ENCODE results near the gene EIF3L. TPM values are rescaled to one million over a fixed set of nuclear protein-coding genes. Genes with fewer than 3 reads are reported as not detected.

The EIF3L gene
- total and polyA plus RNA-seq, 2 experiments from 2014 or later, result 206 to 346 TPM

DNA sequence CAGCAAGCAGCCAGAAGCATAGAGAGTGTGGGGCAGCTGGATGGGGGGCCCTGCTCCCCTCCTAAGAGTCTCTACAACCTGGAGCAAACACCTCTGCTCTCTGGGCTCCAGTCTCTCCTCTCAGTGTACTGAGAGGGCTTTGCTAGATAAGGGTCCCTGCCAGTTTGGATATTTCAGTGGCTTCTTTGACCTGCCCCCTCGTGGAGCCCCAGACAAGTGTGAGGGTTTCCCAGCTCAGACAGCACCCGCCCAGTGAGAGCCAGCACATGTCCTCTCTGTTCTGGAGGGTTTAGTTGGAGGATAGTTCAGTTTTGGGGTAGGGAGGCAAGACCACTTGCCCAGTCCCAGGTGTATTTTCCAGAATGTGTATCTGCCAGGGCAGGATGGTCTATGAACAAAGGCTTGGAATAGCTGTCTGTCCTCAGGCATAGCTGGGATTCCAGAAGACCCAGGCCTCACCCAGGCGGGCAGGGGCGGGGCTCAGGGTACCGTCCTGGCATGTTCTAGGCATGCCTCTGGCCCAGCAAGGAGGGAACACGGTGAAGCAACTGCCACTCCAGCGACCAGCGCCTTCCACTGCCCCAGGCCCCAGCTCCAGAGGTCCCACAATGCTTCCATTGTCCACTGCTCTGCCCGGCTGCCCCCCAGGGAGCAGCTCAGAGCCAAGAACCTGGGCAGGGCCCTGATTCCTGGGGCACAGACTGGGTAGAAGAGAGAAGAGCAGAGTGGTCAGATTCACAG lies 49.4 kb downstream of the EIF3L start:
- H3K4me1 ChIP-seq (ENCODE audit: insufficient read depth), result no peaks in the 10 kb centered on the region
- H3K9me3 ChIP-seq (ENCODE audit: low read depth), result no peaks in the 10 kb centered on the region
- H3K36me3 ChIP-seq (ENCODE audit: low read depth), result no peaks in the 10 kb centered on the region
- no peak overlapping the region for H3K9ac ChIP-seq
- in situ Hi-C loops (cut with MboI), result no loop called here
- H3K79me2 ChIP-seq (ENCODE audit: insufficient read depth), result no peaks in the 10 kb centered on the region
- H4K20me1 ChIP-seq (ENCODE audit: insufficient read depth), result no peaks in the 10 kb centered on the region
- peaks cover 6% of the 10 kb centered on the region; the same call in 1 of the 2 replicates for H3F3A ChIP-seq (ENCODE audit: insufficient read depth)
- H3K4me3 ChIP-seq, result no peak overlapping the region
- H3K4me2 ChIP-seq (ENCODE audit: unreplicated experiment), result no peak overlapping the region
- TF ChIP-seq EZH2phosphoT487 (IDR thresholded peaks at IDR 0.05; ENCODE audit: insufficient read depth, low read depth) (no peak), EZH2 (IDR thresholded peaks at IDR 0.05; ENCODE audit: insufficient read depth, poor library complexity, severe bottlenecking) (no peak)
- WGBS, 2 experiments (ENCODE audit: low coverage in 1 of 2, low lambda C conversion rate in 2 of 2, missing lambda C conversion rate in 2 of 2), result 87 to 91% methylated on average over 8 to 9 of the region's 9 CpGs
- no peaks in the 10 kb centered on the region for H3K9me2 ChIP-seq (ENCODE audit: insufficient read depth)
- no peak overlapping the region for H2AFZ ChIP-seq
- no peaks in the 10 kb centered on the region for H3K27me3 ChIP-seq (replicated peaks; ENCODE audit: insufficient read depth)
- no peak for DNase-seq
- H3K27ac ChIP-seq, result no peak overlapping the region

GRCh38 chr22:37904572-37905533 lies 55.6 kb downstream of the EIF3L start:
- peak overlapping the region; percentile 91 for H3K4me3 ChIP-seq
- peak; percentile 99 for DNase-seq
- H3K27ac ChIP-seq, result peak overlapping the region; percentile 99
- no peak for TF ChIP-seq EZH2phosphoT487 (IDR thresholded peaks at IDR 0.05; ENCODE audit: insufficient read depth, low read depth)
- H3K36me3 ChIP-seq (ENCODE audit: low read depth), result no peaks in the 10 kb centered on the region
- in situ Hi-C loops (cut with MboI), result no loop called here
- peaks cover 34% of the 10 kb centered on the region for H3K79me2 ChIP-seq (ENCODE audit: insufficient read depth)
- H3K9ac ChIP-seq, result peak overlapping the region; percentile 85
- H3F3A ChIP-seq (ENCODE audit: insufficient read depth), result peaks cover 13% of the 10 kb centered on the region
- no peaks in the 10 kb centered on the region for H3K27me3 ChIP-seq (replicated peaks; ENCODE audit: insufficient read depth)
- 20 to 22% methylated on average over 10 of the region's 10 CpGs for WGBS, 2 experiments (ENCODE audit: low coverage in 1 of 2, low lambda C conversion rate in 2 of 2, missing lambda C conversion rate in 2 of 2)
- peak overlapping the region; percentile 84 for H3K4me2 ChIP-seq (ENCODE audit: unreplicated experiment)
- H3K4me1 ChIP-seq (ENCODE audit: insufficient read depth), result peaks cover 31% of the 10 kb centered on the region
- H3K9me3 ChIP-seq (ENCODE audit: low read depth), result no peaks in the 10 kb centered on the region
- H2AFZ ChIP-seq, result peak overlapping the region; percentile 55
- H3K9me2 ChIP-seq (ENCODE audit: insufficient read depth), result no peaks in the 10 kb centered on the region
- H4K20me1 ChIP-seq (ENCODE audit: insufficient read depth), result peaks cover 7% of the 10 kb centered on the region; the same call in 1 of the 2 replicates

- H2AFZ ChIP-seq, result peak within 1 kb of the TSS; percentile 55
- H3K9me2 ChIP-seq (ENCODE audit: insufficient read depth), result no peaks in the 10 kb centered on the region
- peak within 1 kb of the TSS; percentile 96 for H3K4me2 ChIP-seq (ENCODE audit: unreplicated experiment)
- DNase-seq, result peak; percentile 91
- H3K79me2 ChIP-seq (ENCODE audit: insufficient read depth), result peaks cover 43% of the 10 kb centered on the region
- in situ Hi-C loops (cut with MboI), result no loop called here
- H3K27ac ChIP-seq, result peak within 1 kb of the TSS; percentile 99
- H3K9ac ChIP-seq, result peak within 1 kb of the TSS; percentile 85
- peak within 1 kb of the TSS; percentile 91 for H3K4me3 ChIP-seq
- H3K9me3 ChIP-seq (ENCODE audit: low read depth), result no peaks in the 10 kb centered on the region
- peaks cover 36% of the 10 kb centered on the region for H3K4me1 ChIP-seq (ENCODE audit: insufficient read depth)
- 4 to 8% methylated on average over 33 to 86 of the region's 90 CpGs for WGBS, 2 experiments (ENCODE audit: low coverage in 1 of 2, low lambda C conversion rate in 2 of 2, missing lambda C conversion rate in 2 of 2)
- H3K27me3 ChIP-seq (replicated peaks; ENCODE audit: insufficient read depth), result no peaks in the 10 kb centered on the region
- H3K36me3 ChIP-seq (ENCODE audit: low read depth), result no peaks in the 10 kb centered on the region
- H3F3A ChIP-seq (ENCODE audit: insufficient read depth), result peaks cover 13% of the 10 kb centered on the region
- TF ChIP-seq EZH2 (IDR thresholded peaks at IDR 0.05; ENCODE audit: insufficient read depth, poor library complexity, severe bottlenecking) (no peak), EZH2phosphoT487 (IDR thresholded peaks at IDR 0.05; ENCODE audit: insufficient read depth, low read depth) (no peak)
- peaks cover 7% of the 10 kb centered on the region; the same call in 1 of the 2 replicates for H4K20me1 ChIP-seq (ENCODE audit: insufficient read depth)
These were observed 56.5 kb downstream of the EIF3L start, which contains the start of gene MICALL1 for GRCh38 chr22:37905534-37906363. TSS of gene MICALL1 (plus strand) at chr22:37906297. CDS start at chr22:37906423, 126 bp downstream.

All from GM23248 (cell line).